CD4-positive, alpha-beta T cell (primary cell): ENCODE measurements around the gene RAB11FIP3. TPM values are rescaled to one million over a fixed set of nuclear protein-coding genes. Genes with fewer than 3 reads are reported as not detected.
"Not testable (repeated sequence)": the region's sequence is repeated elsewhere in the genome, so short reads cannot be mapped to it uniquely, and the experiment has no call there.

Experiments used
- ATAC-seq: fragments of 200-7000 bp; cut with Tn5 transposase; one replicate; pipeline ENCODE4 v1.10.0; 2022; ENCODE audit warnings: mild to moderate bottlenecking; ENCODE audit not compliant: poor library complexity
- CTCF ChIA-PET: fragments of 350-600 bp; sonication (Branson Sonifier 250); formaldehyde crosslinking; loops from one replicate; lab custom pipeline; 2021; ENCODE audit warnings: antibody characterized with exemption, inconsistent platforms; lab: Charles Lee
- POLR2A ChIA-PET: fragments of 350-600 bp; sonication (Branson Sonifier 250); formaldehyde crosslinking; loops from one replicate; lab custom pipeline; 2021; ENCODE audit warnings: antibody characterized with exemption, inconsistent platforms; lab: Charles Lee
- DNase-seq, 14 experiments: peaks; one replicate each; pipeline ENCODE4 v3.0.0-alpha.2; 2013 to 2020; ENCODE audit warnings: mixed read lengths in 2 of 14
- H3K27ac ChIP-seq, 2 donors: one replicate each; pipeline versions ENCODE4 v1.5.1 to v1.7.0; 2013; ENCODE audit warnings: low read length in 2 of 2, low read depth in 1 of 2, mild to moderate bottlenecking in 1 of 2
- H3K27me3 ChIP-seq, 2 experiments: 1 replicate in 1 of 2; 2 replicates in 1 of 2; pipeline versions ENCODE4 v1.6.1 to v1.7.0; 2013; ENCODE audit warnings: low read length in 2 of 2, control low read depth in 1 of 2, mild to moderate bottlenecking in 1 of 2, moderate library complexity in 1 of 2; ENCODE audit not compliant: insufficient read depth in 2 of 2, control insufficient read depth in 1 of 2
- H3K36me3 ChIP-seq: one replicate; pipeline ENCODE4 v1.6.1; 2013; ENCODE audit warnings: low read length, control low read depth; ENCODE audit not compliant: insufficient read depth
- H3K4me1 ChIP-seq: one replicate; pipeline ENCODE4 v1.6.1; 2013; ENCODE audit warnings: low read length, control low read depth; ENCODE audit not compliant: insufficient read depth
- H3K4me3 ChIP-seq: one replicate; pipeline ENCODE4 v1.5.1; 2013; ENCODE audit warnings: mild to moderate bottlenecking, low read length, moderate library complexity
- H3K9me3 ChIP-seq, 2 experiments: 1 replicate in 1 of 2; 2 replicates in 1 of 2; pipeline versions ENCODE4 v1.6.1 to v1.7.0; 2013; ENCODE audit warnings: low read length in 2 of 2, mild to moderate bottlenecking in 2 of 2, control low read depth in 1 of 2, moderate library complexity in 1 of 2; ENCODE audit not compliant: control insufficient read depth in 1 of 2, insufficient read depth in 1 of 2
- H3K27ac Mint-ChIP-seq: one replicate; pipeline ENCODE4 v1.8.0; 2020; ENCODE audit warnings: mixed read lengths
- H3K27me3 Mint-ChIP-seq: one replicate; pipeline ENCODE4 v1.8.0; 2021; ENCODE audit warnings: mixed read lengths
- H3K36me3 Mint-ChIP-seq: one replicate; pipeline ENCODE4 v1.8.0; 2021; ENCODE audit warnings: low read depth, mixed read lengths
- H3K4me1 Mint-ChIP-seq: one replicate; pipeline ENCODE4 v1.8.0; 2021; ENCODE audit warnings: low read depth, mixed read lengths
- H3K4me3 Mint-ChIP-seq: one replicate; pipeline ENCODE4 v1.8.0; 2020; ENCODE audit warnings: mild to moderate bottlenecking, mixed read lengths
- H3K9me3 Mint-ChIP-seq: one replicate; pipeline ENCODE4 v1.8.0; 2020; ENCODE audit warnings: mixed read lengths
- CTCF ChIP-seq: fragments of 200-600 bp; IDR thresholded peaks from one replicate; pipeline ENCODE4 v1.8.0; 2022; ENCODE audit warnings: antibody characterized with exemption, mild to moderate bottlenecking
- intact Hi-C, 2 experiments: fragments of 100-400 bp; cut with DNase I in 1 of 2; cut with micrococcal nuclease in 1 of 2; formaldehyde crosslinking; loops; one replicate each; pipeline versions ENCODE4 v1.15.1 to v1.9.0; 2023 to 2025; cut with DNase I, micrococcal nuclease
- total RNA-seq, 174 experiments: library from RNA in 2 of 174; stranded (reverse) in 2 of 174; gene quantifications; one replicate each; pipeline ENCODE4 v1.2.3 and lab custom pipeline; 2021 to 2026

Gene RAB11FIP3
- total RNA-seq, 2 experiments from 2014 or later, result 28.4 to 29.0 TPM

- H3K9me3 ChIP-seq, result no peaks in the 10 kb centered on the region
- H3K4me1 ChIP-seq, result no peaks in the 10 kb centered on the region
- no peak for TF ChIP-seq CTCF
- ChIA-PET POLR2A (no interaction called here), CTCF (no interaction called here)
- no peaks in the 10 kb centered on the region for H3K9me3 Mint-ChIP-seq
- H3K27me3 ChIP-seq, result no peaks in the 10 kb centered on the region
- H3K27me3 Mint-ChIP-seq, result no peaks in the 10 kb centered on the region
- H3K36me3 Mint-ChIP-seq, result no peaks in the 10 kb centered on the region
- H3K36me3 ChIP-seq, result no peaks in the 10 kb centered on the region
- DNase-seq (no peak), ATAC-seq (no peak)
- no peak overlapping the region for H3K4me3 ChIP-seq
- intact Hi-C loops, result no loop called here
- no peak overlapping the region for H3K27ac Mint-ChIP-seq
- H3K4me3 Mint-ChIP-seq, result no peak overlapping the region
- H3K27ac ChIP-seq, result no peak overlapping the region
- no peaks in the 10 kb centered on the region for H3K4me1 Mint-ChIP-seq
Observed at GRCh38 chr16:411576-412265, 13.7 kb upstream of the RAB11FIP3 start.

DNA sequence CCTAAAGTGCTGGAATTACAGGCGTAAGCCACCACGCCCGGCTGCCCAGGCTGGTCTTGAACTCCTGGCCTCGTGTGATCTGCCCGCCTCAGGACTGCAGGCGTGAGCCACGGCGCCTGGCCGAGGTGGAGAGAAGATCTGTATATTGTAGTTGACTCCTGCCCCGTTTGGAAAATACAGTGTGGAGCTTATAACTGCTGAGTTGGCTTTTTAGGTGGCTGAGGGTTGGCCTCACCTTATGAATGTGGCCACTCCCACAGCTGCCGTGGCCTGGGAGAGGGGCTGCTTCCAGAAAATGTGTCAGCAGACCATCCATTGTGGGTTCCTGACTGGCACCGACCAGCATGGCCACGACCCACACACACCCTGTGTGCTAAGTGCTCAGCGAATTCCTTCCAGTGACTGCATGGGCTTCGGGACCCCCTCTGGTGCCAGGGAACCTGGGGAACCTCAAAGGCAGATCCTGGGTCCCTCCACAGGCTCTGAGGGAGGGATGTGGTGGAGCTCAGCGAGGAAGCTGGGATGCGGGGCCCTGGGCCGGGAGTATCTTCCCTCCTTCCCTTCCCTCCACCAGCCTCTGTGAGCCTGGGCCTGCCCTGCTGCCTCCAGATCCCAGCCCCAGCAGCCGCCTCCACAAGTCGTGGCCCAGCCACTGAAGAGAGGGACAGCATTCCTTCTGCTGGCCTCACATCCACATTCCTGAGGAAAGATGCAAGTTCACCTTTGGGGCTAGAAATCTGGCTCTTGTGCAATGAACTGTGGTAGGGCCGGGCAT, 10.9 kb upstream of the RAB11FIP3 start:
- Histone ChIP-seq H3K4me1 (no peaks in the 10 kb centered on the region), H3K9me3 (no peaks in the 10 kb centered on the region), H3K27ac (no peak overlapping the region), H3K4me3 (no peak overlapping the region), H3K36me3 (no peaks in the 10 kb centered on the region), H3K27me3 (no peaks in the 10 kb centered on the region)
- DNase-seq (no peak), ATAC-seq (no peak)
- Mint-ChIP-seq H3K27me3 (no peaks in the 10 kb centered on the region), H3K4me1 (no peaks in the 10 kb centered on the region), H3K27ac (no peak overlapping the region), H3K9me3 (no peaks in the 10 kb centered on the region), H3K36me3 (no peaks in the 10 kb centered on the region), H3K4me3 (no peak overlapping the region)
- no peak for TF ChIP-seq CTCF
- intact Hi-C loops, result no loop called here
- CTCF ChIA-PET, result no interaction called here
- POLR2A ChIA-PET, result no interaction called here

GRCh38 chr16:415170-415498, 10.3 kb upstream of the RAB11FIP3 start:
- H3K4me1 ChIP-seq, H3K36me3 ChIP-seq: not testable (repeated sequence)

DNA sequence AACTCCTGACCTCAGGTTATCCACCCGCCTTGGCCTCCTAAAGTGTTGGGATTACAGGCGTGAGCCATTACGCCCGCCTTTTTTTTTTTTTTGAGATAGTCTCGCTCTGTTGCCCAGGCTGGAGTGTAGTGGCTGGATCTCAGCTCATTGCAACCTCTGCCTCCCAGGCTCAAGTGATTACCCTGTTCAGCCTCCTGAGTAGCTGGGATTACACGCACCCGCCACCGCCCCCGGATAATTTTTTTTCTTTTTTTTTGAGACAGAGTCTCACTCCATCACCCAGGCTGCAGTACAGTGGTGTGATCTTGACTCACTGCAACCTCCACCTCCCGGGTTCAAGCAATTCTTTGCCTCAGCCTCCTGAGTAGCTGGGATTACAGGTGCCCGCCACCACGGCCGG, 3.3 kb upstream of the RAB11FIP3 start:
- H3K27me3 ChIP-seq, ATAC-seq, H3K9me3 Mint-ChIP-seq, H3K36me3 ChIP-seq, H3K27ac ChIP-seq, H3K36me3 Mint-ChIP-seq, H3K4me3 ChIP-seq, H3K9me3 ChIP-seq, CTCF ChIA-PET, intact Hi-C loops, H3K27ac Mint-ChIP-seq, DNase-seq, H3K27me3 Mint-ChIP-seq, H3K4me3 Mint-ChIP-seq: not testable (repeated sequence)
- peaks cover 25% of the 10 kb centered on the region for H3K4me1 ChIP-seq
- POLR2A ChIA-PET, result interaction anchor here (0.6 kb wide), 1 partner anchor 42 kb away, joined by 3 read pairs; no protein-coding TSS in a partner anchor
- peaks cover 19% of the 10 kb centered on the region for H3K4me1 Mint-ChIP-seq

More at GRCh38 chr16:415170-415498, 10.3 kb upstream of the RAB11FIP3 start:
- H3K9me3 ChIP-seq, H3K27me3 ChIP-seq, H3K4me3 ChIP-seq, CTCF ChIA-PET, H3K27me3 Mint-ChIP-seq, POLR2A ChIA-PET, DNase-seq, intact Hi-C loops, H3K36me3 Mint-ChIP-seq, H3K4me1 Mint-ChIP-seq, H3K9me3 Mint-ChIP-seq, H3K27ac Mint-ChIP-seq, ATAC-seq, H3K4me3 Mint-ChIP-seq, H3K27ac ChIP-seq: not testable (repeated sequence)
